Stimulated activated CD4-positive, alpha-beta T cell treated with anti-CD3 and anti-CD28 coated beads, TNF-alpha, amount 100 ng/mL, for 4 hours (primary cell): ENCODE data around the gene ANTXRL.
"Not testable (repeated sequence)": the region's sequence is repeated elsewhere in the genome, so short reads cannot be mapped to it uniquely, and the experiment has no call there.

Experiments used
- DNase-seq, 3 experiments: peaks; one replicate each; pipeline ENCODE4 v3.0.0-alpha.2; 2020; ENCODE audit warnings: low read depth in 3 of 3

The ANTXRL gene

DNA sequence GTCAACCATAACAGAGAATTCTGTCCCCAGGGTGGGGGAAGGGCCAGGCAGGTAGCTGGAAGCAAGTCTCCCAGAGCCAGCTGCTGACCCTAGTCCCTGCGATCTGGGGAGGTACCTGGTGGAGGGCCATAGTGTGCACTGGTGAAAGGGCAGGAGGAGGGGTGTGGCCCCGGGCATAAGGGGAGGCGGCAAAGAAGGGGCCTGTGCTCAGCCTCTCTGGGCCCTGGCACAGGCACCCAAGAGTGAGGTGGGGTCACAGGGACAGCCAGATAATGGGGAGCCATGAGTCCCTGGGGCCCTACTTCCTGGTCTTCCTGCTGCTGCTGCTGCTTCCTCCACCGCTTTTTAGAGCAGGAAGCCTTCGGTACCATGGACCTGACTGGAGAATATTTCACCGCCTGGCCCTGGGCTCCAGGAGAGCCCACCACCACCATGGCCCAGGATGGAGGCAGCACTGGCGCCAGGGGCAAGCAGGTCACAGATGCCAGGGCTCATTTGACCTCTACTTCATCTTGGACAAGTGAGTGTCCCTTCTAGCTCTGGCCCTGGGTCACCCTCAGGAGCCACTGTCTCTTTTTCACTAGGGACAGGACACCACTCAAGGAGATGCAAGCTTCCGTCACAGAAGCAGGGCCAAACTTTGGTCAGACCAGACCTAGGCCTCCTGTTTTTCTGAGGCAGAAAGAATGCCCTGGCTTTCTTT lies at the start of gene ANTXRL:
ANTXRL (plus strand) TSS at position 7 of the 703 bp plus-strand sequence; CDS start at position 273, 266 bp downstream.
- DNase-seq, result no peak

DNA sequence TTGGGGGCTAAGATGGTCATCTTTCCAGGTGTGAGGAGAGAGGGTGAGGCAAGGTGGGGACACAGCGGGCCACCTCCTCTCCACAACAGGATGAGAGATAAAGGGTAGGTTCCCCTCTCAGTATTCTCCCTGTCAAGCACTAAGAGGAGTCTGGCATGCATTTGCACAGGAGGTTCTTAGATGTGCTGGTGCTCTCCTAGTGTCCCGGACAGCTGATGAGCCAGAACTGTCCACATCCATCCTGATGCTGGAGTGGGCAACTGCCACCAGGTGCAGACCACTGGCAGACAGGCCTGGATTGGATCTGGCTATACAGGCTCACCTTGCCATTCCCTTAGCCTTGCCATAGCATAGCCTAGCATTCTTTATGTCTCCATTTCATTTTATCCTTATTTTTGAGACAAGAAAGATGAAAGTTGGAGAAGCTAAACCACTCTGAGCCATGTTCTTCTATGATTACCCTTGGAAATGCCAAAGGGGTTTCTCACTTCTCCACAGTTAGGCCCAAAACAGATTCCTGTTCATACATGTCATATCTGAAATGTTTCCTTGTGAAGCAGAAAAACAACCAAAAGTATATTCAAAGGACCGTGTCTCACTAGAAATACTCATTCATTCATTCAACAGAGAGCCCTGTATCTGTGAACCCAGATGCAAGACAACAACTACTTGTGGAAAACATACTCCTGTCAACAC lies 48.8 kb upstream of the ANTXRL start:
- DNase-seq, result no peak

DNA sequence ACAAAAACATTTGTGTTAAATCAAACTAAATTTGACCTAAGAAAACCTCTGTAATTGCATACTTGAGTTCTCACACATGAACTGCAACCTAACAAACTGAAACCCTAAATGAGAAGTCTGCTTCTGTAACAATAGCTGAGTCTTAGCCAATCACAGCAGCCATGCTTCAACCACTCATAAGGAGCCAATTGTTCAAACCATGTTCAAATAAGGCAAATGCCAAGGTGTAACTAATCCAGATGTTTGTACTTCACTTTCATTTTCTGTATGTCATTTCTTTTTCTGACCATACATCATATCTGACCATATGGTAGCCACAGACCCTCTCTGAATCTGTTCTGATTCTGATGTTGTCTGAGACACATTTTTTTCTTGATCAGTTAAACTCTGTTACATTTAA lies 47.5 kb upstream of the ANTXRL start:
- DNase-seq, result no peak

DNA sequence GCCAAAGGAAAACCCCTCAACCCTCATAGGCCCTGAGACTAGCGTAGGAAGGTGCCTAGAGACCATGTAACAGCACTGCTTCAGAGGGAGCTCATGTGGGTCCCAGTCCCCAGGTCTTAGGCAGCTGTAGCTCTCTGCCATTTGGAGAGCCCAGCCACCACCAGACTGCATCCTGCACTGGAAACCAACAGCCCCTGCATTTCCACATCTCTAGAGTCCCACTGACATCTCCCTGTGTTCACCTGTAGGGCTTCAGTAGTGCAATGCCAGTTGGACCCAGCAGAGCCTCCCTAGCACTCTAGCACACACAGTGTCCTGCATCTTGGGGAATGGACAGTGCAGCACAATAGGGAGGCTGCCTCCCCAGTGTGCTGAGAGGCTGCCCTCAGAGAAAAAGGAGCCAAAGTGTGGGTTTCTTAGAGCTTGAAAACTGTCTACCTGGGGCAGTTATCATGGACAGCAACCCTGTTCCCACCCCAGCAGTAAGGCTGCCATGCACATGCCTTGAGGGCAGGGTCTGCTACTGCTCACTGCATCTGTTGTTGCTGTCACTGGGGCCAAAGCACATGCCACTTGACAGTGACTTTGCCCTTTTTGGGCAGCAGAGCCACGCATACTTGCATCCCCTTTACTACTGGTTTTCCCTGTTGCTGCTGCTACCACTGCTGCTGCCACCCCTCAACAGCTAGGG lies 46.7 kb upstream of the ANTXRL start:
- DNase-seq, result no peak

DNA sequence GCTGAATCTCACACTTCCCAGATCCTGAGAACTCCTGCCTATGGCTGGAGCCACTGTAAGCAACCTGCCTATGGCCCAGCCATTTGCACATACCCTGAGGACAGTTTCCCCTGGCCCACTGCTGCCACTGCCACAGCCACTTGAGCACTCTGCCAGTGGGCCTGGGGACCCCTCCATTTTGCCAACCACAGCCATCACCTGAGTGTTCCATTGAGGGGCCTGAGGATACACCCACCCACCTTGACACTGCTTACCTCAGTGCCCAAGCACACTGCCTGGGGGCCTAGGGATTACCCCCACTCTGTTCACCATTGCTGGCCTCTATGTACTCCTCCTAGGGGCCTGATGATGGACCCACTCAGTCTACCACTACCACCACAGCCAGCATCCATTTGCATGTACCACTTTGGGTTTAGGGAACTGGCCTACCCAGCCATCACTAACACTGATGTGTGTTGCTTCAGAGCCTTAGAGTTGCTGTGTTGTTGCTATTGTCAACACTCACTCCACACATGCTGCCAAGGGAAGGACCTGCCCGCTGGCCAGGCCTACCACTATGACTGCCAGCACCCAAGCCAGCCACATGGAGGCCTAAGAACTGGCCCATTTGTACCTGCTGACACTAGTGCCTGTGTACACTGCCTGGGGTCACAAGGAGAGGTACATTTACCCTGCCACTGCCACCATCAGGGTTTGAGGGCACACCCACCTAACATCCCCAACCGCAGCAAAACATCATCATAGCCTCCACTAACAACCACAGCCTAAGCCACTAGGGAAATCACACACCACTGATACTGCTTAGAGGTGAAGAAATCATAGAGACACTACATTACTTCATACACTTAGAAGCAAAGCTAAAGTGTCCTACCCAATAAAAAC lies 45.9 kb upstream of the ANTXRL start:
- no peak for DNase-seq

GRCh38 chr10:46245381-46245900 lies 41.4 kb upstream of the ANTXRL start:
- DNase-seq, result no peak

DNA sequence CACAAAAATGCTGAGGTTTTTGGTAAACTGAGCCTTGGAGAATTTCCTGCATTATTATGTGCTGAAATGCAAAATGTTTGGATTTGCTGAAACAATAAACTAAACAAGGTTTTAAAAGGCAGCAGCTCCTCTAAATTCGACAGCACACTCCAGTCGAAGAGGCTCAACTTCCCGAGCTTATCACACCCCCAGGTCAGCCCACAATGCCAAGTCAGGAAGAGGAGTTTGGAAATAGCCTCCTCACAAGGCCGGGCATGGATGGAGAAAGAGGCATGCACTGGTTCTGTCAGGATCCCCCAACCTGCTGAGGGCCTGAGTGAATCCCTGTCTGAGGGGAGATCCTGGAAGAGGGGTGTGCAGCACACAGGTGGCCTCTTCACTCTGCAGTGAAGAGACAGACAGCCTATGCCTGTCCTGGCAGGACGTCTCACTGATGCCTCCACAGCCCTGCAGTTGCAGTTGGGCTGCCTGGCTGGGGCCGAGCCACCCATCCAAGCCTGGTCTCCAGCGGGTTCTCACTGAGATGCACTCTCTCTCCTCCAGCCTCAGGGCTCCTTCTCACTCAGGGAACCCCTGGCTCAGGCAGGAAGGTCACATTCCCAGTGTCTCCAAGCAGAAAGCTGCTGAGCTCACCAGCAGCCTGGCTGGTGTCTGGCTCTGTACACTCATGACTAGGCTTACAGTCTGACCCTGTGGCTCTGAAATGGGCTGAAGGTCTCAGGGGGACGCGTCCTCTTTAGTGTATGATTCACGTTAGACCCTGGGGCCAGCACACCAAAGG lies 40.2 kb upstream of the ANTXRL start:
- DNase-seq, result not testable (repeated sequence)

- DNase-seq, result no peak
Measured at GRCh38 chr10:46247181-46247475, 39.7 kb upstream of the ANTXRL start.

DNA sequence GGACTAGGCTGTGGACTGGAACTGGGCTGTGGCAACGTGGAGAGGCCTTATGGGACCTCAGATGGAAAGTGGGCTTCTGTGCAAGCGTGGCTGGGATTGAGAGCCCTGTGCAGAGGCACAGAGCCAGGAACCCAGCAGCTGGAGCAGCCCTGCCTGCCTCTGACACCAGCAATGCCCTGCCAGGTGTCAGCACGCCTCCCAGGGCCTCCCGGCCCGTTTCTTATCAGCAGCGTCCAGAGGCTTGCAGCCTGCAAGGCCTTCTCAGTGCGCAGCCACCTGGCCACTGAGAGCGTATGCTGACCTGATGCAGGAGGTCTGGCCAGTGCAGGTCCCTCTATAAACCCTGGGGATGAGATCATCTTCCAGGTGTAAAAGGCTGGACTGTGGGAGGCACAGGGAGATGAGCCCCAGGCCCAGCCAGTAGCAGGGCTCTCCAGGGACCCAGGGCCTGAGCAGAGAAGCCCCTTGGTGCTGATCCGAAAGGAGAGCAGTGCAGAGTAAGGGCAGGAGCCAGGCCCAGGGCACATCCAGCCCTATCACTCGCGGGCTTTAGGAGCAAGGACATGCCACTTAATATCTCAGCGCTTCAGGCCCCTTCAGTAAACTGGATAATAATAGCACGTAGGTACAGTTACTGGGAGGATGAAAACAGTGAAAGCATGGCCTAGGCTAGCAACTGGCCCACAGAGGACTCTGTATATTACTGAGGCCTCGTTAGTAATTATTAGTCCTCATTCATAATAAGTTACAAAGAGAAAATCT lies 38.8 kb upstream of the ANTXRL start:
- no peak for DNase-seq

DNA sequence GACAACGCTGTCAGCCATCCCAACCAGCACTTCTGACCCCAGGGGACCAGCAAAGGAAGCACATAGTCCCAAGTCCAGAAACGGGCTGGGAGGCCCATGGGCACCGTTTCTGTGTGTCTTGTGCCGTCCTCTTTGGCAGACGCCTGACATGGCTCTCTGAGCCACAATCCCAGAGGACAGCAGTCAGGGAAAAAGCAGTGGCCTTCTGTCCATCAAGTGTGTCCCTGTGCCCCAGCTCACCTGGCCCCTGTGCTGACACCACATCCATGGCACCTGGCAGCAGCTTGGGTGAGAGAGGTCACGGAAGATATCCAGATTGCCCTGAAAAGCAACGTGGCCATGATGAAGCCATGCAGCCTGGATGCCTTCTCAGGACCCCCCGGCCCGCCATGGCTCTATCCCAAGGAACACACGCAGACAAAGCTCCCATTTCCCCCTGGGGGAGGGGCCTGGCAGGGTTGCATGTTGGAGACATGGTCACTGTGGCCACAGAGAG lies 38.1 kb upstream of the ANTXRL start:
- DNase-seq, result no peak

DNA sequence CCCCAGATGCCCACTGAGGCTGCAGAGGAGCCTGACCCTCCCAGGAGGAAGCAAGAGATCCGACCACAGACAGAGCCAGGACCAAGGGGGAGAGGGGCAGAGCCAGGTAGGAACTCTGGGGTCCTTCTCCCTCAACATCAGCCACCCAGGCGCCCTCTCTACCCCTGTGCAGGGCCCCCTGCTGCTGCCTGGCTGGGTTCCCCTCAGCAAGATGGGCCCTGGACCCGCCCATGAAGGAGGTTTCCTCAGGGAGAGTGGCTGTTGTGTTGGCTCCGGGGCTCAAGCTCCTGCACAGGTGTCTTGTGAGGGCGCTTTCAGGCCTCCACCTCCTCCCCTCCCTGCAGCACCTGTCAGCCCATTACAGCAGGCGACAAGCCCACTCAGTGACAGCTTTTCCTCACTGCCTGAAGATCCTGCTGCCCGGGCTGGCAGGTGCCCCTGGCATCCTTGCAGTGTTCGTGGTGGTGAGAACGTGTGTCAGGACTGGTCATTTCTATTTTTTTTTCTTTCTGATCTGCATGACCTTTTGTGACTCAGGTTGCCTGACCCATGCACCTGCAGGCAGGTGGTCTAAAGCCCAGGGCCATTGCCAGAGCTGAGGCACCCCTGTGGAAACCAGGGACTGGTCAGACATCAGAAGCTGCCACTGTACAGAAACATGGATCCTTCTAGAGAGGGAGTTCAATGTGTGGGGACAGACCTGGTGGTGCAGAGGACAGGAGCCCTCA lies 37.0 kb upstream of the ANTXRL start:
- DNase-seq, result not testable (repeated sequence)

GRCh38 chr10:46250481-46250880 lies 36.3 kb upstream of the ANTXRL start:
- no peak for DNase-seq

- no peak for DNase-seq
Measured at GRCh38 chr10:46250898-46251856, 35.6 kb upstream of the ANTXRL start.

- DNase-seq, result no peak
Measured at GRCh38 chr10:46251857-46252847, 34.6 kb upstream of the ANTXRL start.

- DNase-seq, result no peak
Measured at GRCh38 chr10:46253076-46254006, 33.5 kb upstream of the ANTXRL start.

DNA sequence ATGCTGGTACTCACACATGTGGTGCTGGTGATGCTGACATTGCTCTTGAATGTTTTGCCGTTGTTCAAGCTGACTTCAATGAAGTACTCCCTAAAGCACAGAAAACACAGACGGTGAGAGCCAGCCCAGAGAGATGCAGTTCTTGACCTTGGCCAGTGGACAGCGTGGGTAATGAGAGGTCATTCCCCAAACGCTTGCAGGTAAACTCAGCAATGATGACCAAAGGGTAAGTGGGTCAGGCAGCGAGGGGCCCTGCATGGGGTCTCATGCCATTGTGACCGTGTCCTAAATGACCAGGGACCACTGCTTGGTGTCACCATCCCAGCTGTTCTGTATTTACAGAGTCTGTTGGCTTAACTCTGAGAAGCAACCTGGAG lies 32.8 kb upstream of the ANTXRL start:
- no peak for DNase-seq
